Osteoblast (primary cell): Measurements from ENCODE around the gene B4GALNT3. TPM values are rescaled to one million over a fixed set of nuclear protein-coding genes. Genes with fewer than 3 reads are reported as not detected.

Experiments used
- DNase-seq: peaks from one replicate; pipeline ENCODE4 v3.0.0; 2011; ENCODE audit warnings: low spot score, mixed read lengths; ENCODE audit not compliant: insufficient read length; ENCODE audit errors: missing footprints
- H2AFZ ChIP-seq: 2 replicates; pipeline ENCODE4 v1.6.0; 2011; ENCODE audit warnings: mild to moderate bottlenecking, low read length
- H3K27ac ChIP-seq: 2 replicates; pipeline ENCODE4 v1.5.1; 2011; ENCODE audit warnings: mild to moderate bottlenecking, low read depth, low read length, moderate library complexity
- H3K27me3 ChIP-seq: 2 replicates; pipeline ENCODE4 v1.6.0; 2012; ENCODE audit warnings: mild to moderate bottlenecking, control low read depth, inconsistent platforms, low read length, moderate library complexity; ENCODE audit not compliant: insufficient read depth
- H3K36me3 ChIP-seq: 2 replicates; pipeline ENCODE4 v1.5.1; 2011; ENCODE audit warnings: mild to moderate bottlenecking, low read length, control low read depth, moderate library complexity; ENCODE audit not compliant: insufficient read depth
- H3K4me1 ChIP-seq: 2 replicates; pipeline ENCODE4 v1.5.1; 2011; ENCODE audit warnings: mild to moderate bottlenecking, low read length, control low read depth, moderate library complexity; ENCODE audit not compliant: insufficient read depth
- H3K4me2 ChIP-seq: 2 replicates; pipeline ENCODE4 v1.6.0; 2011; ENCODE audit warnings: mild to moderate bottlenecking, low read length; ENCODE audit not compliant: insufficient read depth
- H3K4me3 ChIP-seq: fragments of 200-600 bp; sonication (generic); 3 replicates; pipeline ENCODE4 v1.5.1; 2012; ENCODE audit warnings: mild to moderate bottlenecking, low read length, inconsistent platforms; ENCODE audit not compliant: insufficient read depth
- H3K79me2 ChIP-seq: 2 replicates; pipeline ENCODE4 v1.6.0; 2012; ENCODE audit warnings: mild to moderate bottlenecking, low read length, control low read depth, inconsistent platforms; ENCODE audit not compliant: insufficient read depth
- H3K9me3 ChIP-seq: 2 replicates; pipeline ENCODE4 v1.5.1; 2011; ENCODE audit warnings: low read depth, low read length, control low read depth
- H4K20me1 ChIP-seq: 2 replicates; pipeline ENCODE4 v1.6.0; 2012; ENCODE audit warnings: mild to moderate bottlenecking, low read length, control low read depth; ENCODE audit not compliant: insufficient read depth
- total RNA-seq: library from RNA; depleted of rRNA; stranded (reverse); fragments of >200 nt; gene quantifications from 2 replicates; pipeline ENCODE4 v1.2.3, GENCODE V29; 2012
- TF ChIP-seq, protein P1 (sequence below): IDR thresholded peaks from 2 replicates; pipeline ENCODE4 v1.5.1; 2011; ENCODE audit warnings: mild to moderate bottlenecking, low read depth, low read length, moderate library complexity; ENCODE audit errors: extremely low read depth

B4GALNT3 gene
- total RNA-seq, 1 donor = 0.36 TPM

- H3K79me2 ChIP-seq = no peaks in the 10 kb centered on the region
- TF ChIP-seq, protein P1, sequence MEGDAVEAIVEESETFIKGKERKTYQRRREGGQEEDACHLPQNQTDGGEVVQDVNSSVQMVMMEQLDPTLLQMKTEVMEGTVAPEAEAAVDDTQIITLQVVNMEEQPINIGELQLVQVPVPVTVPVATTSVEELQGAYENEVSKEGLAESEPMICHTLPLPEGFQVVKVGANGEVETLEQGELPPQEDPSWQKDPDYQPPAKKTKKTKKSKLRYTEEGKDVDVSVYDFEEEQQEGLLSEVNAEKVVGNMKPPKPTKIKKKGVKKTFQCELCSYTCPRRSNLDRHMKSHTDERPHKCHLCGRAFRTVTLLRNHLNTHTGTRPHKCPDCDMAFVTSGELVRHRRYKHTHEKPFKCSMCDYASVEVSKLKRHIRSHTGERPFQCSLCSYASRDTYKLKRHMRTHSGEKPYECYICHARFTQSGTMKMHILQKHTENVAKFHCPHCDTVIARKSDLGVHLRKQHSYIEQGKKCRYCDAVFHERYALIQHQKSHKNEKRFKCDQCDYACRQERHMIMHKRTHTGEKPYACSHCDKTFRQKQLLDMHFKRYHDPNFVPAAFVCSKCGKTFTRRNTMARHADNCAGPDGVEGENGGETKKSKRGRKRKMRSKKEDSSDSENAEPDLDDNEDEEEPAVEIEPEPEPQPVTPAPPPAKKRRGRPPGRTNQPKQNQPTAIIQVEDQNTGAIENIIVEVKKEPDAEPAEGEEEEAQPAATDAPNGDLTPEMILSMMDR = no peak
- no peak overlapping the region for H2AFZ ChIP-seq
- no peak overlapping the region for H3K4me3 ChIP-seq
- H3K27ac ChIP-seq = no peak overlapping the region
- no peaks in the 10 kb centered on the region for H4K20me1 ChIP-seq
- DNase-seq = no peak
- H3K36me3 ChIP-seq = no peaks in the 10 kb centered on the region
- peaks cover 7% of the 10 kb centered on the region for H3K27me3 ChIP-seq
- no peak overlapping the region for H3K4me2 ChIP-seq
- peaks cover 15% of the 10 kb centered on the region for H3K4me1 ChIP-seq
- H3K9me3 ChIP-seq = no peaks in the 10 kb centered on the region
Measured at GRCh38 chr12:565161-565560, 105.4 kb downstream of the B4GALNT3 start.

- no peaks in the 10 kb centered on the region for H3K9me3 ChIP-seq
- H3K36me3 ChIP-seq = no peaks in the 10 kb centered on the region
- no peak overlapping the region for H2AFZ ChIP-seq
- H3K4me3 ChIP-seq = no peak overlapping the region
- no peak overlapping the region for H3K4me2 ChIP-seq
- peaks cover 2% of the 10 kb centered on the region for H3K27me3 ChIP-seq
- peaks cover 18% of the 10 kb centered on the region for H3K4me1 ChIP-seq
- no peaks in the 10 kb centered on the region for H4K20me1 ChIP-seq
- TF ChIP-seq, protein P1 = no peak
- no peak for DNase-seq
- no peaks in the 10 kb centered on the region for H3K79me2 ChIP-seq
- no peak overlapping the region for H3K27ac ChIP-seq
Measured at GRCh38 chr12:565589-566105, 105.9 kb downstream of the B4GALNT3 start.

- H2AFZ ChIP-seq = peak overlapping the region; percentile 26
- peaks cover 34% of the 10 kb centered on the region for H3K4me1 ChIP-seq
- no peak for DNase-seq
- H3K27ac ChIP-seq = no peak overlapping the region
- H3K79me2 ChIP-seq = no peaks in the 10 kb centered on the region
- TF ChIP-seq, protein P1 = no peak
- H3K4me3 ChIP-seq = no peak overlapping the region
- H3K4me2 ChIP-seq = no peak overlapping the region
- no peaks in the 10 kb centered on the region for H4K20me1 ChIP-seq
- H3K9me3 ChIP-seq = no peaks in the 10 kb centered on the region
- H3K36me3 ChIP-seq = no peaks in the 10 kb centered on the region
- no peaks in the 10 kb centered on the region for H3K27me3 ChIP-seq
Measured at GRCh38 chr12:568486-568885, 108.7 kb downstream of the B4GALNT3 start.

DNA sequence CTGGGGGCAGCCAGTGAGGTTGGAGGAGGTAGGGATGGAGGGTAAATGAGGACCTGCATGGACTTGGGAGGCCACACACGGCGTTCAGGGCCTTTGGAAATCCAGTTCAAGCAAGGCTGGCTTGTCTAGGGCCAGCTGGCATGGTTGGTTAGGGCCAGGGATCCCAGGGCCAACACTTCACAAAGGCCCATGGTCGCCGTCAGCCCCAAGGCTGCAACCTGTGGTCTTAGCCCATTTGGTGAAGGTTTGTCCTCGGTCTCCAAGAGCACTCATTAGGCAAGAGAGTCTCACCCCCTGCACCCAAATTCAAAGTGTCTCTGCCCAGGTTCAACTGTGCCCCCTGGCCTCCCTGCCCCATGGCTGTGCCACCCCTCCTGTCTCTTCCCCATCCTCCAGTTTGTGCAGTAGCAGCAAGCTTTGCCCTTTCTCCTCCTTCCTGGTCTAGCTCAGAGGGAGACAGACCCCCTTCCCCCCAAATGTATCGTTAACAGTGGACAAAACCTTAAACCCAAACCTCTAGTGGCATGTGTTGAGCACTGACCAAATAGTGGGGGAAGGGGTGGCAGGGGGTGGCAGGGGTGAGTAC, 109.4 kb downstream of the B4GALNT3 start:
- no peaks in the 10 kb centered on the region for H3K27me3 ChIP-seq
- H3K4me2 ChIP-seq = peak overlapping the region; percentile 99
- no peak overlapping the region for H3K27ac ChIP-seq
- DNase-seq = no peak
- peak overlapping the region; percentile 85 for H3K4me3 ChIP-seq
- H3K36me3 ChIP-seq = no peaks in the 10 kb centered on the region
- H4K20me1 ChIP-seq = no peaks in the 10 kb centered on the region
- peak overlapping the region; percentile 91 for H2AFZ ChIP-seq
- TF ChIP-seq, protein P1 = no peak
- no peaks in the 10 kb centered on the region for H3K79me2 ChIP-seq
- H3K9me3 ChIP-seq = no peaks in the 10 kb centered on the region
- peaks cover 28% of the 10 kb centered on the region for H3K4me1 ChIP-seq
